HG03571 (cell line): Measurements from ENCODE around the gene ZDHHC8.

ENCODE experiments used
- ATAC-seq: cut with Tn5 transposase; IDR thresholded peaks from one replicate; pipeline ENCODE4 v1.9.1; 2021; ENCODE audit not compliant: unreplicated experiment

The ZDHHC8 gene

GRCh38 chr22:20131597-20131858 lies at the start of gene ZDHHC8:
Gene ZDHHC8, plus strand, starts transcription at chr22:20131804. Its CDS starts 144 bp downstream, at chr22:20131948.
- ATAC-seq = no peak

- ATAC-seq = no peak
Measured at GRCh38 chr22:20083157-20083890, 48.3 kb upstream of the ZDHHC8 start.

GRCh38 chr22:20083891-20084546 lies 47.6 kb upstream of the ZDHHC8 start:
- no peak for ATAC-seq

GRCh38 chr22:20084547-20085413 lies 46.8 kb upstream of the ZDHHC8 start:
- ATAC-seq = no peak

GRCh38 chr22:20085651-20086050 lies 46.0 kb upstream of the ZDHHC8 start:
- ATAC-seq = no peak

- no peak for ATAC-seq
Measured at GRCh38 chr22:20086101-20086599, 45.5 kb upstream of the ZDHHC8 start.

- no peak for ATAC-seq
Measured at GRCh38 chr22:20086763-20087162, 44.8 kb upstream of the ZDHHC8 start.

GRCh38 chr22:20087319-20088262 lies 44.0 kb upstream of the ZDHHC8 start:
- ATAC-seq = no peak

- ATAC-seq = no peak
Measured at GRCh38 chr22:20088263-20088648, 43.3 kb upstream of the ZDHHC8 start.

GRCh38 chr22:20089226-20089976 lies 42.2 kb upstream of the ZDHHC8 start:
- no peak for ATAC-seq

GRCh38 chr22:20089977-20090729 lies 41.5 kb upstream of the ZDHHC8 start:
- no peak for ATAC-seq

- no peak for ATAC-seq
Measured at GRCh38 chr22:20090730-20091240, 40.8 kb upstream of the ZDHHC8 start.

- no peak for ATAC-seq
Measured at GRCh38 chr22:20091690-20092476, 39.7 kb upstream of the ZDHHC8 start.

- ATAC-seq = no peak
Measured at GRCh38 chr22:20092477-20092854, 39.1 kb upstream of the ZDHHC8 start.

GRCh38 chr22:20093418-20094196 lies 38.0 kb upstream of the ZDHHC8 start:
- no peak for ATAC-seq

GRCh38 chr22:20094197-20094807 lies 37.3 kb upstream of the ZDHHC8 start:
- ATAC-seq = no peak

GRCh38 chr22:20095521-20095920 lies 36.1 kb upstream of the ZDHHC8 start:
- ATAC-seq = no peak
